ENCODE data around the gene SPARC. TPM values are rescaled to one million over a fixed set of nuclear protein-coding genes. Genes with fewer than 3 reads are reported as not detected.
"Not testable (repeated sequence)": the region's sequence is repeated elsewhere in the genome, so short reads cannot be mapped to it uniquely, and the experiment has no call there.

The SPARC gene
- total RNA-seq, 1 experiment from 2014 or later: not detected

- no peak for DNase-seq (ENCODE audit: low spot score)
Observed at GRCh38 chr5:151700820-151701219, 14.1 kb upstream of the SPARC start.

GRCh38 chr5:151700296-151700695, 13.6 kb upstream of the SPARC start:
- DNase-seq (ENCODE audit: low spot score): no peak

GRCh38 chr5:151699071-151699901, 12.6 kb upstream of the SPARC start:
- no peak for DNase-seq (ENCODE audit: low spot score)

- DNase-seq (ENCODE audit: low spot score): not testable (repeated sequence)
Observed at GRCh38 chr5:151698081-151698480, 11.4 kb upstream of the SPARC start.

GRCh38 chr5:151697452-151697851, 10.7 kb upstream of the SPARC start:
- no peak for DNase-seq (ENCODE audit: low spot score)

- DNase-seq (ENCODE audit: low spot score): no peak
Observed at GRCh38 chr5:151696470-151697061, 9.9 kb upstream of the SPARC start.

GRCh38 chr5:151695464-151695863, 8.7 kb upstream of the SPARC start:
- no peak for DNase-seq (ENCODE audit: low spot score)

GRCh38 chr5:151694035-151694485, 7.3 kb upstream of the SPARC start:
- no peak for DNase-seq (ENCODE audit: low spot score)

GRCh38 chr5:151692312-151692711, 5.6 kb upstream of the SPARC start:
- DNase-seq (ENCODE audit: low spot score): no peak

- no peak for DNase-seq (ENCODE audit: low spot score)
Observed at GRCh38 chr5:151691706-151692105, 5.0 kb upstream of the SPARC start.

GRCh38 chr5:151689591-151689990, 2.9 kb upstream of the SPARC start:
- DNase-seq (ENCODE audit: low spot score): not testable (repeated sequence)

- no peak for DNase-seq (ENCODE audit: low spot score)
Observed at GRCh38 chr5:151688436-151688835, 1.7 kb upstream of the SPARC start.

GRCh38 chr5:151685749-151686673, 704 bp downstream of the SPARC start:
- no peak for DNase-seq (ENCODE audit: low spot score)

- DNase-seq (ENCODE audit: low spot score): no peak
Observed at GRCh38 chr5:151684690-151685361, 1.9 kb downstream of the SPARC start.

- no peak for DNase-seq (ENCODE audit: low spot score)
Observed at GRCh38 chr5:151683986-151684588, 2.6 kb downstream of the SPARC start.

GRCh38 chr5:151683444-151683843, 3.3 kb downstream of the SPARC start:
- no peak for DNase-seq (ENCODE audit: low spot score)

- no peak for DNase-seq (ENCODE audit: low spot score)
Observed at GRCh38 chr5:151682751-151683331, 3.9 kb downstream of the SPARC start.

GRCh38 chr5:151682240-151682639, 4.5 kb downstream of the SPARC start:
- no peak for DNase-seq (ENCODE audit: low spot score)

GRCh38 chr5:151680944-151681427, 5.7 kb downstream of the SPARC start:
- no peak for DNase-seq (ENCODE audit: low spot score)

- not testable (repeated sequence) for DNase-seq (ENCODE audit: low spot score)
Observed at GRCh38 chr5:151680156-151680505, 6.6 kb downstream of the SPARC start.
